Stimulated activated CD4-positive, alpha-beta T cell treated with anti-CD3 and anti-CD28 coated beads, Interleukin-12 subunit alpha, Interleukin-12 subunit beta, amount 100 ng/mL, for 48 hours (primary cell): ENCODE measurements around the gene ITPKA.
A peak's percentile ranks its signal among the peaks of the same experiment; 100 is the strongest.

ENCODE experiments used
- DNase-seq, 3 donors: peaks; one replicate each; pipeline ENCODE4 v3.0.0-alpha.2; 2020; ENCODE audit warnings: low read depth in 2 of 3, low spot score in 1 of 3

The ITPKA gene

GRCh38 chr15:41489641-41490040 is 4.0 kb upstream of the ITPKA start:
- no peak for DNase-seq

GRCh38 chr15:41490355-41490754 is 3.3 kb upstream of the ITPKA start:
- DNase-seq, result peak in 1 of 3 donors; percentile 40

GRCh38 chr15:41491889-41492288 is 1.8 kb upstream of the ITPKA start:
- no peak for DNase-seq

- no peak for DNase-seq
Observed at GRCh38 chr15:41492597-41493204, 973 bp upstream of the ITPKA start.

- DNase-seq, result no peak
Observed at GRCh38 chr15:41493902-41494189, 172 bp downstream of the ITPKA start.

- DNase-seq, result no peak
Observed at GRCh38 chr15:41494190-41494921, 682 bp downstream of the ITPKA start.

- no peak for DNase-seq
Observed at GRCh38 chr15:41494922-41495735, 1.5 kb downstream of the ITPKA start.

GRCh38 chr15:41495736-41496599 is 2.3 kb downstream of the ITPKA start:
- no peak for DNase-seq

- no peak for DNase-seq
Observed at GRCh38 chr15:41498657-41499056, 5.0 kb downstream of the ITPKA start.

- no peak for DNase-seq
Observed at GRCh38 chr15:41499109-41499851, 5.6 kb downstream of the ITPKA start.

- no peak for DNase-seq
Observed at GRCh38 chr15:41501191-41501917, 7.7 kb downstream of the ITPKA start.

- no peak for DNase-seq
Observed at GRCh38 chr15:41501931-41502794, 8.5 kb downstream of the ITPKA start.

GRCh38 chr15:41502795-41503668 is 9.4 kb downstream of the ITPKA start:
- DNase-seq, result no peak

GRCh38 chr15:41503669-41504010 is 10.0 kb downstream of the ITPKA start:
- DNase-seq, result no peak

GRCh38 chr15:41504751-41505492 is 11.2 kb downstream of the ITPKA start:
- no peak for DNase-seq

GRCh38 chr15:41505776-41506175 is 12.1 kb downstream of the ITPKA start:
- DNase-seq, result no peak

- no peak for DNase-seq
Observed at GRCh38 chr15:41506796-41507341, 13.2 kb downstream of the ITPKA start.
